ENCODE data around the gene C15orf39.

- TF ChIP-seq EZH2 (IDR thresholded peaks at IDR 0.05; ENCODE audit: insufficient read depth, poor library complexity, severe bottlenecking) (no peak), EZH2phosphoT487 (IDR thresholded peaks at IDR 0.05; ENCODE audit: insufficient read depth, low read depth) (no peak)
These were observed 29.1 kb downstream of the C15orf39 start for GRCh38 chr15:75230551-75231371.

Data from GM23248 (cell line).